ENCODE data around the gene FBXW7. TPM values are rescaled to one million over a fixed set of nuclear protein-coding genes. Genes with fewer than 3 reads are reported as not detected.

Gene FBXW7
- total RNA-seq, 2 donors from 2014 or later = 29.3 to 29.5 TPM

GRCh38 chr4:152455311-152455710 is 80.6 kb downstream of the FBXW7 start:
- Histone ChIP-seq H3K4me3 (no peak overlapping the region), H3K9ac (ENCODE audit: low read depth in 2 of 2, low read length in 2 of 2) (no peak overlapping the region), H3K36me3 (no peaks in the 10 kb centered on the region), H3K27ac (no peak overlapping the region), H3K27me3 (no peaks in the 10 kb centered on the region), H3K4me1 (no peaks in the 10 kb centered on the region), H3K9me3 (no peaks in the 10 kb centered on the region)
- TF ChIP-seq CTCF (IDR thresholded peaks at IDR 0.05) = no peak
- no peak for DNase-seq
- intact Hi-C loops (cut with DNase I) = no loop called here

GRCh38 chr4:152454398-152455011 is 81.4 kb downstream of the FBXW7 start:
- intact Hi-C loops (cut with DNase I) = no loop called here
- no peaks in the 10 kb centered on the region for H3K9me3 ChIP-seq

GRCh38 chr4:152451496-152451895 is 84.4 kb downstream of the FBXW7 start:
- Histone ChIP-seq H3K4me1 (no peaks in the 10 kb centered on the region), H3K4me3 (no peak overlapping the region), H3K9me3 (no peaks in the 10 kb centered on the region), H3K27ac (no peak overlapping the region), H3K27me3 (no peaks in the 10 kb centered on the region), H3K9ac (ENCODE audit: low read depth in 2 of 2, low read length in 2 of 2) (no peak overlapping the region), H3K36me3 (no peaks in the 10 kb centered on the region)
- no peak for DNase-seq
- intact Hi-C loops (cut with DNase I) = no loop called here
- TF ChIP-seq CTCF (IDR thresholded peaks at IDR 0.05) = no peak

More at GRCh38 chr4:152454398-152455011, 81.4 kb downstream of the FBXW7 start:
- H3K27me3 ChIP-seq = no peaks in the 10 kb centered on the region
- H3K4me3 ChIP-seq = no peak overlapping the region
- no peak for DNase-seq
- H3K4me1 ChIP-seq = no peaks in the 10 kb centered on the region
- no peak overlapping the region for H3K27ac ChIP-seq
- H3K9ac ChIP-seq (ENCODE audit: low read depth in 2 of 2, low read length in 2 of 2) = no peak overlapping the region
- peak; percentile 26 for TF ChIP-seq CTCF (IDR thresholded peaks at IDR 0.05)
- no peaks in the 10 kb centered on the region for H3K36me3 ChIP-seq

GRCh38 chr4:152448854-152449253 is 87.0 kb downstream of the FBXW7 start:
- intact Hi-C loops (cut with DNase I) = no loop called here
- Histone ChIP-seq H3K9me3 (no peaks in the 10 kb centered on the region), H3K4me1 (no peaks in the 10 kb centered on the region), H3K36me3 (no peaks in the 10 kb centered on the region), H3K27ac (no peak overlapping the region), H3K4me3 (no peak overlapping the region), H3K27me3 (no peaks in the 10 kb centered on the region), H3K9ac (ENCODE audit: low read depth in 2 of 2, low read length in 2 of 2) (no peak overlapping the region)
- no peak for DNase-seq
- TF ChIP-seq CTCF (IDR thresholded peaks at IDR 0.05) = no peak

- intact Hi-C loops (cut with DNase I) = no loop called here
Observed at GRCh38 chr4:152448038-152448707, 87.7 kb downstream of the FBXW7 start.

More at GRCh38 chr4:152448038-152448707, 87.7 kb downstream of the FBXW7 start:
- DNase-seq = no peak
- Histone ChIP-seq H3K9ac (ENCODE audit: low read depth in 2 of 2, low read length in 2 of 2) (no peak overlapping the region), H3K9me3 (no peaks in the 10 kb centered on the region), H3K27me3 (no peaks in the 10 kb centered on the region), H3K36me3 (no peaks in the 10 kb centered on the region), H3K4me1 (no peaks in the 10 kb centered on the region), H3K4me3 (no peak overlapping the region), H3K27ac (no peak overlapping the region)
- TF ChIP-seq CTCF (IDR thresholded peaks at IDR 0.05) = no peak

Data from colonic mucosa (tissue), 4 donors.